ENCODE measurements around the gene PLXNC1.
"Not testable (repeated sequence)": the region's sequence is repeated elsewhere in the genome, so short reads cannot be mapped to it uniquely, and the experiment has no call there.

Gene PLXNC1

DNA sequence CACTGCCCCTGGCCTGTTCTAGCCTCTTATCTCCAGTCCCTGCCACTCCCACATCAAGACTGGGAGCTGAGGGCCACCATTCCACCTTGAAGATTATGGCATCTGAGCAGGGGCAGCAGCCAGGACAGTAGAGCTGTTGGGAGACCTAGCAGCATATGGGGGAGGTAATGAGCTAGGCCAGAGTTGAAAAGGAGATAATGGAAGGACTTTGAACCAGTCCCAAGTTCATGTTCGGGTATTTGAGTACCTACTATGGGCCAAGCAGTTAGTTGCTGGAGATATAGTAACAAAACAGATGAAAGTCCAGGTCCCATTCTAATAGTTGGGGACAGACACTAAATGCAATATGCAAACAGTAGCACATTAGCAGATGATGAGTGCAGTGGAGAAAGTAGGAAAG, 151.5 kb downstream of the PLXNC1 start:
- Mint-ChIP-seq H3K4me3 (no peak overlapping the region), H3K4me1 (ENCODE audit: low read depth) (no peaks in the 10 kb centered on the region), H3K9me3 (no peaks in the 10 kb centered on the region), H3K27ac (no peak overlapping the region), H3K36me3 (ENCODE audit: low read depth) (peaks cover 41% of the 10 kb centered on the region), H3K27me3 (no peaks in the 10 kb centered on the region)
- intact Hi-C loops (cut with micrococcal nuclease), result no loop called here

DNA sequence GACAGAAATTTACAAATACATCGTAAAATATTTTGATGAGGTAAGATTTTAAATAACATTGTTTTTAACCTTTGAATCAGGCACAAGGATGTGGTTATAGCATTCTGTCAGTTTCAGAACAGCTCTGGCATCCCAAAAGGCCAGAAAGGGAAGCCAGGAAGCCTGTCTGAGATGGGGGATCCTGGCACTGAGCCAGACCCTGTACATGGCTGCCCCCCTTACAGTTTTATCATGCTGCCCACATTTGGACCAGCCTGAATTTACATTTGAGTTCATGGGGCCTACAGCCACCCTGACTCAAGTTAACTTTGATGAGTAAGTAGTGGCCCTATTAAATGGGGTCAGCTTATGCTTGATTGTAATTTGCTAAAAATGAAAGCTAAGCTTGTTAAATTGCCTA, 155.6 kb downstream of the PLXNC1 start:
- intact Hi-C loops (cut with micrococcal nuclease), result no loop called here
- Mint-ChIP-seq H3K27me3 (no peaks in the 10 kb centered on the region), H3K36me3 (ENCODE audit: low read depth) (peaks cover 29% of the 10 kb centered on the region), H3K9me3 (no peaks in the 10 kb centered on the region), H3K4me3 (no peak overlapping the region), H3K27ac (no peak overlapping the region), H3K4me1 (ENCODE audit: low read depth) (peaks cover 4% of the 10 kb centered on the region)

DNA sequence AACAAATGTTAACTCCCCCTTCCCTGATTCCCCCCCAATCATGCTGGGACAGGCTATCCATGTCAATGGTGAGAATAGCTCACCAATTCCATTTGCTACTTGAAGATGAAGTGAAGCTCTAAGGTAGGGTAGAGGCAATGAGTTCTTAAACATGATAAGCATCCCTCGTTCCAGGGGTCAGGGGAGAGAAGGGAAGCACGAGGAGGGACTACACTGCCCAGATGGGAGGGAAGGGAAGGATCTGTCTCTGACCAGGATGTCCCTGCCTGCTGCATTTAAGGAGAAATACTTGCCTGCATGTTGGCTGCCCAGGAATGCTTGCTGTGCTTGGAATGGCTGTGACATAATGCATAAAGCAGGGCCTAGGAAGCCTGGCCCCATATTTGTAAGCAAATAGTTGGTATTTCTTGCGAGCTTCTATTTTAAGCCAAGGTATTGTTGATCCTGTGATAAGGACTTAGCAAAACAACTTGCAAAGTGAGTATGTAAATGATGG, 156.2 kb downstream of the PLXNC1 start:
- H3K27me3 Mint-ChIP-seq, result no peaks in the 10 kb centered on the region
- intact Hi-C loops (cut with micrococcal nuclease), result no loop called here
- H3K9me3 Mint-ChIP-seq, result no peaks in the 10 kb centered on the region
- H3K27ac Mint-ChIP-seq, result no peak overlapping the region
- H3K4me3 Mint-ChIP-seq, result no peak overlapping the region
- H3K4me1 Mint-ChIP-seq (ENCODE audit: low read depth), result peaks cover 4% of the 10 kb centered on the region
- H3K36me3 Mint-ChIP-seq (ENCODE audit: low read depth), result peaks cover 26% of the 10 kb centered on the region

DNA sequence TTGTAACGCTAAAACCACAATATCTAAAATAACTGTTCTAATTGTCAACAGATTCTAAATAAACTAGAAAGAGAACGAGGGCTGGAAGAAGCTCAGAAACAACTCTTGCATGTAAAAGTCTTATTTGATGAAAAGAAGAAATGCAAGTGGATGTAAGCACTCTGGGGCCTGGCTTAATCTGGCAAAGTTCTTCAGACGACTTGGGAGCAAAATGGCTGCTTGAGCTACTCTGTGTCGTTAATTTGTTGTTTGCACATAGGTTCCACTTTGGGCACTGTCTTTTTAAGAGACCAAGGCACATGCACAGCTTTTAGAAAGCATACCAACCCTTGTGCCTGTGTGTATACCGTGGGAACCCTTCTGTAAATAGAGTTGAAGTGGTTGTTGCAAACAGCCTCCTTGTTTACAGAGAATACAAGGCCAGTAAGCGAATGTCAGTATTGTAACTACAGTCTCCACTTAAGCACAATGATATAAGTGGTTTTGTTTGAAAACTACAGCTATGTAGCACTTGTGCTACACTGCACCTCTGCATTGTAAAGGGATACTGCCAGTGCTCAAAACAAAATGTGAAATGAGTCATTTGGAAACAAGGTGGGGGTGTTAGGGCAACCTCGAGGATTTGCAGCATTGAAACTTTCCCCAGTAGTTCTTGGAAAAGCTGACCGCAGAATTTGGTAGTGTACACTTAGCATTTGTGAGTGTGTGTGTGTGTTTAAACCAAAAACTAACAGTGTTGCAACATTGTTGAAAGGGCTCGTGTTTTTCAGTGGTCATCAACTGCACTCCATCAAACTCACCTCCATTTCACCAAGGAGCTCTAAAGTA, 157.0 kb downstream of the PLXNC1 start:
- intact Hi-C loops (cut with micrococcal nuclease), result no loop called here

DNA sequence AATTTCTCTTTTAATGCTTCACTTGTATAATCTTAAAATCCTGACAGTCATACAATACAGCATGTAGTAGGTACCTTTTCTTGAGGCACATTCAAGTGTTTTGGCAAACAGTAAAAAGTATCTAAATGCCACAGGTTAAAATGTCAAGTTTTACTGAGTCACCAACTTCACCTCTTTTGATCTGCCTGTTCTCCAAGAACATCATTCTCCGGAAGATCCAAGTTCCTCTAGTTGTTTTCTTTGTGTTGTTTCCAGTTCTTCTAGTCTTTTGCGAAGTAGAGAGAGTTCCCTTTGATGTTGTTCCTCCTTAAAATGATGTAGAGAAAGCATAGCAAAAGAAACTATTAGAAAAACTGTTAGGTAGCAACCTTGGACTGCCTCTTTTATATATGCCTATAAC, 160.2 kb downstream of the PLXNC1 start:
- intact Hi-C loops (cut with micrococcal nuclease), result no loop called here
- H3K27ac Mint-ChIP-seq, result no peak overlapping the region
- peaks cover 4% of the 10 kb centered on the region for H3K4me1 Mint-ChIP-seq (ENCODE audit: low read depth)
- H3K36me3 Mint-ChIP-seq (ENCODE audit: low read depth), result peaks cover 7% of the 10 kb centered on the region
- no peaks in the 10 kb centered on the region for H3K27me3 Mint-ChIP-seq
- no peak overlapping the region for H3K4me3 Mint-ChIP-seq
- H3K9me3 Mint-ChIP-seq, result no peaks in the 10 kb centered on the region

More for the DNA sequence above, 157.0 kb downstream of the PLXNC1 start:
- peaks cover 19% of the 10 kb centered on the region for H3K36me3 Mint-ChIP-seq (ENCODE audit: low read depth)
- H3K4me3 Mint-ChIP-seq, result no peak overlapping the region
- H3K27ac Mint-ChIP-seq, result no peak overlapping the region
- H3K4me1 Mint-ChIP-seq (ENCODE audit: low read depth), result peaks cover 4% of the 10 kb centered on the region
- no peaks in the 10 kb centered on the region for H3K27me3 Mint-ChIP-seq
- H3K9me3 Mint-ChIP-seq, result no peaks in the 10 kb centered on the region

DNA sequence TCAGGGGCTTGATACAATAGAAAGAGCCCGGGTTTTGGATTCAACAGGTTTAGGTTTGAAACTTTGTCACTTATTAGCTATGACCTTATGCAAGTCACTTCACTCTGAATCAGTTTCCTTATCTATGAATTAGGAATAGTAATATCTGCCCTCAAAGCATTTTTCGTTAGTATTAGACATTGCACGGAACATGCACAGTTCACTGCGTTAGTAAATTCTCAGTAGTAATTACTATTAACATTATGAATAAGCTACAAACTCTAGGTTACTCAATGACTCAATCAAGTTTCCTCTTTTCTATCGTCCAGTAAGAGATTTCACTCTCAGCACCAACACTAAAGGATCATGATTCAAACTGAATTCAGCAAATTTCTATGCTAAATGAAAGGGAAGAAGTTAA, 161.0 kb downstream of the PLXNC1 start:
- no peaks in the 10 kb centered on the region for H3K27me3 Mint-ChIP-seq
- no peaks in the 10 kb centered on the region for H3K9me3 Mint-ChIP-seq
- peaks cover 4% of the 10 kb centered on the region for H3K4me1 Mint-ChIP-seq (ENCODE audit: low read depth)
- no peak overlapping the region for H3K27ac Mint-ChIP-seq
- intact Hi-C loops (cut with micrococcal nuclease), result no loop called here
- peaks cover 7% of the 10 kb centered on the region for H3K36me3 Mint-ChIP-seq (ENCODE audit: low read depth)
- H3K4me3 Mint-ChIP-seq, result no peak overlapping the region

DNA sequence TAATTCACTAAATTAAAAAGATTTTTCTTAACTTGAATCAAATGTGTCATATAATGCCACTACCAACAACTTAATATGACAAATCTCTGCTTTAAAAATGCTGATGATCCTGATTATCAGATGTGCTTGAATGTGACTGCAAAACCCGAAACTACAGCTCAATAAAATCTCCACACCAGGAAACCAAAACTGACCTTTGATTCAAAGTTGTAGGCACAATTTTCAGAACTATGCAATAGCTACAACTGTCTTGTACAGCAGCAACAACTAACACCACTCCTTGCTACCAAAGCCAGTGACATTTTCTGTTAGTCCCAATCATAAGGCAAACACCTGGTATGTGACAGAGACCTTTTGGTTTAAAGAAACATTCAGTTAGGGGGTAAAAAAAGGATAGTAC, 164.0 kb downstream of the PLXNC1 start:
- intact Hi-C loops (cut with micrococcal nuclease), result no loop called here
- H3K4me3 Mint-ChIP-seq, result no peak overlapping the region
- H3K9me3 Mint-ChIP-seq, result peaks cover 9% of the 10 kb centered on the region
- H3K27me3 Mint-ChIP-seq, result no peaks in the 10 kb centered on the region
- no peak overlapping the region for H3K27ac Mint-ChIP-seq
- H3K4me1 Mint-ChIP-seq (ENCODE audit: low read depth), result no peaks in the 10 kb centered on the region
- peaks cover 7% of the 10 kb centered on the region for H3K36me3 Mint-ChIP-seq (ENCODE audit: low read depth)

DNA sequence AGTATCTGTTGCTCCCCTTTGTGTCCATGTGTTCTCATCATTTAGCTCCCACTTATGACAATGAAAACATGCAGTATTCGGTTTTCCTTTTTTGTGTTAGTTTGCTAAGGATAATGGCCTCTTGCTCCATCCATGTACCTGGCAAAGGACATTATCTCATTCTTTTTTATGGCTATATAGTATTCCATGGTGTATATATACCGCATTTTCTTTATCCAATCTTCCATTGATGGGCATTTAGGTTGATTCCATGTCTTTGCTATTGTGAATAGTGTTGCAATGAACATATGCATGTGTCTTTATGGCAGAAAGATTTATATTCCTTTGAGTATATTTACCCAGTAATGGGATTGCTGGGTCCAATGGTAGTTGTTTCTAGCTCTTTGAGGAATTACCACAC, 168.2 kb downstream of the PLXNC1 start:
- intact Hi-C loops (cut with micrococcal nuclease); H3K4me3 Mint-ChIP-seq; H3K27ac Mint-ChIP-seq; H3K4me1 Mint-ChIP-seq (ENCODE audit: low read depth); H3K27me3 Mint-ChIP-seq: not testable (repeated sequence)
- peaks cover 49% of the 10 kb centered on the region for H3K9me3 Mint-ChIP-seq
- peaks cover 26% of the 10 kb centered on the region for H3K36me3 Mint-ChIP-seq (ENCODE audit: low read depth)

DNA sequence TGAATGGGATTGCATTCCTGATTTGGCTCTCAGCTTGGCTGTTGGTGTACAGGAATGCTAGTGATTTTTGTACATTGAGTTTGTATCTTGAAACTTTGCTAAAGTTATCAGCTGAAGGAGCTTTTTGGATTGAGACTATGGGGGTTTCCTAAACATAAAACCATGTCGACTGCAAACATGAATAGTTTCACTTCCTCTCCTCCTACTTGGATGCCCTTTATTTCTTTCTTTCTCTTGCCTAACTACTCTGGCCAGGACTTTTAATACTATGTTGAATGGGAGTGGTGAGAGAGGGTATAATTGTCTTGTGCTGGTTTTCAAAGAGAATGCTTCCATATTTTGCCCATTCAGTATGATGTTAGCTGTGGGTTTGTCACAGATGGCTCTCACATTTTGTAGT, 169.8 kb downstream of the PLXNC1 start:
- peaks cover 52% of the 10 kb centered on the region for H3K9me3 Mint-ChIP-seq
- no peak overlapping the region for H3K27ac Mint-ChIP-seq
- H3K27me3 Mint-ChIP-seq, result no peaks in the 10 kb centered on the region
- intact Hi-C loops (cut with micrococcal nuclease), result no loop called here
- H3K4me1 Mint-ChIP-seq (ENCODE audit: low read depth), result peaks cover 7% of the 10 kb centered on the region
- H3K4me3 Mint-ChIP-seq, result no peak overlapping the region
- peaks cover 41% of the 10 kb centered on the region for H3K36me3 Mint-ChIP-seq (ENCODE audit: low read depth)

DNA sequence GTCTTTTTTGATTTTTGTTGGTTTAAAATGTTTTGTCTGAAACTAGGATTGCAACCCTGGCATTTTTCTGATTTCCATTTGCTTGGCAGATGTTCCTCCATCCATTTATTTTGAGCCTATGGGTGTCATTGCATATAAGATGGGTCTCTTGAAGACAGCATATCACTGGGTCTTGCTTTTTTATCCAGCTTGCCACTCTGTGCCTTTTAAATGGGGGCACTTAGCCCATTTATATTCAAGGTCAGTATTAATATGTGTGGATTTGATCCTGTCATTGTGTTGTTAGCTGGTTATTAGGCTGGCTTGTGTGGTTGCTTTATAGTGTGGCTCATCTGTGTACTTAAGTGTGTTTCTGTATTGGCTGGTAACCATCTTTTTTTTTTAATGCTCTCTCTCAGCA, 171.7 kb downstream of the PLXNC1 start:
- Mint-ChIP-seq H3K9me3 (peaks cover 52% of the 10 kb centered on the region), H3K27me3 (no peaks in the 10 kb centered on the region), H3K36me3 (ENCODE audit: low read depth) (peaks cover 49% of the 10 kb centered on the region), H3K27ac (no peak overlapping the region), H3K4me3 (no peak overlapping the region), H3K4me1 (ENCODE audit: low read depth) (peaks cover 7% of the 10 kb centered on the region)
- intact Hi-C loops (cut with micrococcal nuclease), result no loop called here

DNA sequence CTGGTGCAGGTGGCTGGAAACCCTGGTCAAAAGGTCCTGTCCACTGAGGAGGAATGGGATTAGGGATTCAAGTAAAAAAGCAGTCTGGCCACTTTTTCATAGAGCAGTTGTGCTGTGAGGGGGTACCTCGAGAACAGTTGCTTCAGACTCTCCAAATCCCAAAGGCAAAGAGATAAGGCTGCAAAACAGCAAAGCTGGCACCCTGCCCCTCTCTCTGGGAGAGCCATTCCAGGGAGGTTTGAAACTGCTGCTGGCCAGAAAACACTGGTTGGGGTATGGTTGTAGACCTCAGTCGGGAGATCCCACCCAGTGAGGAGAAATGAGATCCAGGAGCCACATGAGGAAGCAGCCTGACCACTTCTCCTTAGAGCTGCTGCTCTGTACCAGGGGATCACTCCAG, 174.0 kb downstream of the PLXNC1 start:
- intact Hi-C loops (cut with micrococcal nuclease), result no loop called here
- Mint-ChIP-seq H3K9me3 (peaks cover 42% of the 10 kb centered on the region), H3K27ac (no peak overlapping the region), H3K4me1 (ENCODE audit: low read depth) (peaks cover 7% of the 10 kb centered on the region), H3K27me3 (no peaks in the 10 kb centered on the region), H3K4me3 (no peak overlapping the region), H3K36me3 (ENCODE audit: low read depth) (peaks cover 55% of the 10 kb centered on the region)

DNA sequence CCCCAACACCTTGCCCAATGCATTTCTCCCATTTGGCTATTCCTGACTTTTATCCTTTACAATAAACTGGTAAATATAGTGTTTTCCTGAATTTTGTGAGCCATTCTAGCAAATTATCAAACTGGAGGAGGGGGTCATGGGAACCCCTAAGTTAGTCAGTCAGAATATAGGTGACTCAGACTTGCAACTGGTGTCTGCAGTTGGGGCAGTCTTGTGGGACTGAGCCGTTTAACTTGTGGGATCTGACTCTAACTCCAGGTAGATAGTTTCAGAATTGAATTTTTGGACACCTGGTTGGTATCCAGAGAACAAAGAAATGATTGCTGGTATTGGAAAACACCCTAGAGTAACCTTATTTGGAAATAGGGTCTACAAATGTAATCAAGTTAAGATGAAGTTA, 177.9 kb downstream of the PLXNC1 start:
- no peaks in the 10 kb centered on the region for H3K27me3 Mint-ChIP-seq
- intact Hi-C loops (cut with micrococcal nuclease), result no loop called here
- H3K4me1 Mint-ChIP-seq (ENCODE audit: low read depth), result no peaks in the 10 kb centered on the region
- no peak overlapping the region for H3K27ac Mint-ChIP-seq
- no peak overlapping the region for H3K4me3 Mint-ChIP-seq
- peaks cover 52% of the 10 kb centered on the region for H3K36me3 Mint-ChIP-seq (ENCODE audit: low read depth)
- H3K9me3 Mint-ChIP-seq, result peaks cover 7% of the 10 kb centered on the region

DNA sequence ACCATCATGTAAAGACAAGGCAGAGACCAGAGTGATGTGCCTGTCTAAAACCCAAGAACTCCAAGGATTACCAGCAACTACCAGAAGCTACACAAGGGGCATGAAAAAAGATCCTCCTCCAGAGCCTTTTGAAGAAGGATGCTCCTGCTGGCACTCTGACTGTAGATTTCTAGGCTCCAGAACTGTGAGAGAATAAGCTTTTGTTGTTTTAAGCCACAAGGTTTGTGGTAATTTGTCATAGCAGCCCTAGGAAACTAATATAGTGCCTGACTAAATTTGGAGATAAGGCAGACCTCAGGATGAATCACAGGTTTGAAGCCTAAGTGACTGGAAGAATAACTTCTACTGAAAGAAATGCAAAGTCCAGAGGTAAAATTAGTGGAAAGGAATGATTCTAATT, 178.3 kb downstream of the PLXNC1 start:
- no peak overlapping the region for H3K27ac Mint-ChIP-seq
- no peaks in the 10 kb centered on the region for H3K4me1 Mint-ChIP-seq (ENCODE audit: low read depth)

DNA sequence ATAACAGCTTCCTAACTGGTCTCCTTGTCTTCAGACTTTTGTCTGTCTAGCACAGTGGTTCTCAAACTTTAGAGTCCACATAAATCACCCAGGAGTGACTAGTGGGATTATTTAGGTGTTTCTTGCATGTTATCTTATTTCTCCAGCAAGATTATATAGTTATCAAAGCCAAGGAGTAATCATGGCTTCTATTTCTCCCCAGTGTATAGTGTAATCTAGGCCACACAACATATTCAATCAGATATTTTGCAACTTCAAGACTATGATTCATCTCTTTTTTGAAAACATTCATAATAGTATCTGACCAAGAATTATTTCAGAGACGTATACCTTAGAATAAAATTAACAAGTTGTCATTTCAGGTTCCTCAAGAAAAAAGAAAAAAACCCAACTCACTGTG, 179.4 kb downstream of the PLXNC1 start:
- intact Hi-C loops (cut with micrococcal nuclease), result no loop called here
- H3K9me3 Mint-ChIP-seq, result no peaks in the 10 kb centered on the region

More for the DNA sequence above, 178.3 kb downstream of the PLXNC1 start:
- Mint-ChIP-seq H3K4me3 (no peak overlapping the region), H3K27me3 (no peaks in the 10 kb centered on the region), H3K36me3 (ENCODE audit: low read depth) (peaks cover 52% of the 10 kb centered on the region), H3K9me3 (peaks cover 2% of the 10 kb centered on the region)
- intact Hi-C loops (cut with micrococcal nuclease), result no loop called here

DNA sequence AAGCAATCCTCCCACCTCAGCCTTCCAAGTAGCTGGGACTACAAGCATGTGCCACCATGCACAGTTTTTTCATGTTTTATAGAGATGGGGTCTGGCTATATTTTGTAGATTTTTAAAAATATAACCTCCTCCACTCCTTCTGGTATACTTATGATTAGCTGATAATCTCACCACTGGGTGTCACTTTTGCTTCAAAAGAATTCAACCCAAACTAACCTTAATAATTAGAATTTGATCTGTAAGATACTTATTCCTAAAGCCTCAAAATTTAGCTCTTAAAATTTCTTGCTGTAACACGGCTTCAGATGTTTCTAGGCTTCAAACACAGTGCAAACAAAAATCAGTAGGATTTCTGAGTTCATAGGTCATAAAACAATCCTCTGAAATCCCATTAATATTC, 181.0 kb downstream of the PLXNC1 start:
- Mint-ChIP-seq H3K27ac (no peak overlapping the region), H3K4me3 (no peak overlapping the region), H3K36me3 (ENCODE audit: low read depth) (peaks cover 33% of the 10 kb centered on the region), H3K27me3 (no peaks in the 10 kb centered on the region), H3K9me3 (no peaks in the 10 kb centered on the region), H3K4me1 (ENCODE audit: low read depth) (peaks cover 6% of the 10 kb centered on the region)
- intact Hi-C loops (cut with micrococcal nuclease), result no loop called here

More for the DNA sequence above, 179.4 kb downstream of the PLXNC1 start:
- Mint-ChIP-seq H3K36me3 (ENCODE audit: low read depth) (peaks cover 43% of the 10 kb centered on the region), H3K27me3 (no peaks in the 10 kb centered on the region), H3K4me3 (no peak overlapping the region), H3K4me1 (ENCODE audit: low read depth) (no peaks in the 10 kb centered on the region), H3K27ac (no peak overlapping the region)
